K562 (cell line): ENCODE data around the gene RAP2C. TPM values are rescaled to one million over a fixed set of nuclear protein-coding genes. Genes with fewer than 3 reads are reported as not detected.

Experiments
- ATAC-seq: fragments of 200-7000 bp; cut with Tn5 transposase; 3 replicates; pipeline ENCODE4 v1.9.1; 2020; ENCODE audit warnings: moderate library complexity
- BruUV-seq: library from RNA; stranded (reverse); fragments of 400-500 nt; replicated peaks from 2 replicates; lab custom pipeline; 2021; lab: Mats Ljungman, UMichigan
- CTCF ChIA-PET: fragments of 300-600 bp; formaldehyde crosslinking; extraction: SDS; loops from one replicate; lab custom pipeline; 2021; ENCODE audit warnings: low intra/inter-chr PET ratio; lab: Yijun Ruan, JAX
- POLR2A ChIA-PET: fragments of 300-600, 350-650 bp; sonication (Branson Sonifier 250); formaldehyde crosslinking; extraction: SDS; loops from one replicate; lab custom pipeline; 2021; ENCODE audit warnings: antibody characterized with exemption, inconsistent platforms; lab: Yijun Ruan, JAX
- DNase-seq, 4 experiments: peaks; one replicate each; pipeline versions ENCODE4 v3.0.0 to v3.0.0-alpha.2; 2011 to 2018; ENCODE audit warnings: low spot score in 3 of 4, mixed read lengths in 3 of 4; ENCODE audit errors: extremely low read depth in 1 of 4
- FAIRE-seq: peaks from 2 replicates; lab custom pipeline; 2011; peaks lifted over from hg19 to GRCh38; lab: Jason Lieb, UNC
- H2AFZ ChIP-seq: 2 replicates; pipeline ENCODE4 v1.6.0; 2011; ENCODE audit warnings: low read depth, low read length, control low read depth, inconsistent platforms
- H3K27ac ChIP-seq: fragments of 200-600 bp; 3 replicates; pipeline ENCODE4 v1.8.0; 2011; ENCODE audit warnings: low read depth, mild to moderate bottlenecking, control low read depth, inconsistent platforms, low read length, moderate library complexity, mixed read lengths; ENCODE audit errors: extremely low read depth
- H3K27me3 ChIP-seq, 2 experiments: fragments of 300-600 bp in 1 of 2; 2 replicates in 1 of 2; 3 replicates in 1 of 2; pipeline versions ENCODE4 v1.6.0 to v1.8.0; 2011; ENCODE audit warnings: inconsistent platforms in 2 of 2, low read length in 2 of 2, mild to moderate bottlenecking in 1 of 2, mixed read lengths in 1 of 2, moderate library complexity in 1 of 2; ENCODE audit not compliant: control insufficient read depth in 2 of 2, insufficient read depth in 2 of 2
- H3K36me3 ChIP-seq: fragments of 300-600 bp; 3 replicates; pipeline ENCODE4 v1.8.0; 2011; ENCODE audit warnings: mild to moderate bottlenecking, low read length, inconsistent platforms; ENCODE audit not compliant: control insufficient read depth, insufficient read depth
- H3K4me1 ChIP-seq, 2 experiments: fragments of 200-600 bp in 1 of 2; replicated peaks in 1 of 2; 2 replicates in 1 of 2; 3 replicates in 1 of 2; pipeline versions ENCODE4 v1.5.1 to v1.8.0; 2011; ENCODE audit warnings: inconsistent platforms in 2 of 2, low read length in 2 of 2, mild to moderate bottlenecking in 1 of 2, mixed read lengths in 1 of 2, moderate library complexity in 1 of 2; ENCODE audit not compliant: control insufficient read depth in 2 of 2, insufficient read depth in 2 of 2
- H3K4me2 ChIP-seq: 2 replicates; pipeline ENCODE4 v1.6.1; 2011; ENCODE audit warnings: low read length, control low read depth, inconsistent platforms, mixed read lengths; ENCODE audit not compliant: insufficient read depth
- H3K4me3 ChIP-seq: fragments of 200-600 bp; sonication (generic), shearing (Covaris generic); 2 replicates; pipeline ENCODE4 v1.5.1; 2016; ENCODE audit warnings: control low read depth, inconsistent platforms
- H3K79me2 ChIP-seq: fragments of 200-600 bp; 3 replicates; pipeline ENCODE4 v1.8.0; 2011; ENCODE audit warnings: low read length, inconsistent platforms; ENCODE audit not compliant: control insufficient read depth, insufficient read depth
- H3K9ac ChIP-seq, 2 experiments: 2 replicates each; pipeline versions ENCODE4 v1.6.0 to v1.6.1; 2011; ENCODE audit warnings: low read depth in 2 of 2, low read length in 2 of 2, control low read depth in 1 of 2, inconsistent platforms in 1 of 2, mild to moderate bottlenecking in 1 of 2, mixed read lengths in 1 of 2; ENCODE audit not compliant: insufficient read depth in 1 of 2
- H3K9me1 ChIP-seq: one replicate; pipeline ENCODE4 v1.6.0; 2011; ENCODE audit warnings: inconsistent platforms, mild to moderate bottlenecking, low read length, moderate library complexity; ENCODE audit not compliant: control insufficient read depth, insufficient read depth
- H3K9me3 ChIP-seq: replicated peaks from 2 replicates; pipeline ENCODE4 v1.5.1; 2011; ENCODE audit warnings: low read depth, low read length, inconsistent platforms; ENCODE audit not compliant: control insufficient read depth, insufficient read depth
- H4K20me1 ChIP-seq: replicated peaks from 2 replicates; pipeline ENCODE4 v1.6.1; 2011; ENCODE audit warnings: low read length, inconsistent platforms, mixed read lengths; ENCODE audit not compliant: control insufficient read depth, insufficient read depth
- BMI1 ChIP-seq: fragments of 150-350 bp; IDR thresholded peaks from 2 replicates; pipeline ENCODE4 v1.6.1; 2014; ENCODE audit warnings: low read length
- DNMT1 ChIP-seq: fragments of 450-650 bp; IDR thresholded peaks from 2 replicates; pipeline ENCODE4 v1.6.1; 2016; ENCODE audit warnings: antibody characterized with exemption, mild to moderate bottlenecking
- EWSR1 ChIP-seq: fragments of 450-650 bp; IDR thresholded peaks from 2 replicates; pipeline ENCODE4 v1.6.1; 2018; ENCODE audit warnings: borderline replicate concordance, mild to moderate bottlenecking, low read depth, moderate library complexity; ENCODE audit not compliant: partially characterized antibody
- FOSL1 ChIP-seq: fragments of 200-800 bp; sonication (Bioruptor generic); conservative IDR thresholded peaks from 2 replicates; pipeline ENCODE4 v1.6.1; 2016; ENCODE audit warnings: missing genetic modification characterization, missing compliant biosample characterization
- HBP1 ChIP-seq: fragments of 450-650 bp; formaldehyde crosslinking; IDR thresholded peaks from 2 replicates; pipeline ENCODE4 v1.4.0; 2022; ENCODE audit warnings: missing genetic modification characterization
- HSF4 ChIP-seq: fragments of 250-450 bp; sonication (Bioruptor Pico); IDR thresholded peaks from 2 replicates; pipeline ENCODE4 v2.1.2; 2022; ENCODE audit warnings: mild to moderate bottlenecking, moderate library complexity, borderline replicate concordance
- MCM3 ChIP-seq: fragments of 450-650 bp; IDR thresholded peaks from 2 replicates; pipeline ENCODE4 v1.6.1; 2016
- MEF2A ChIP-seq: IDR thresholded peaks from 2 replicates; pipeline ENCODE4 v1.6.1; 2011; ENCODE audit warnings: low read depth, mild to moderate bottlenecking, low read length, moderate library complexity; ENCODE audit not compliant: control insufficient read depth
- NFRKB ChIP-seq: fragments of 450-650 bp; IDR thresholded peaks from 2 replicates; pipeline ENCODE4 v1.6.1; 2016; ENCODE audit warnings: low read depth
- PCBP2 ChIP-seq: fragments of 200-400 bp; formaldehyde crosslinking; IDR thresholded peaks from 2 replicates; pipeline ENCODE4 v1.6.1; 2018; ENCODE audit warnings: low read length, low read depth, mild to moderate bottlenecking, moderate library complexity; ENCODE audit not compliant: poor library complexity, severe bottlenecking
- TFAP4 ChIP-seq: sonication (generic); formaldehyde crosslinking; IDR thresholded peaks from 2 replicates; pipeline ENCODE4 v1.8.0; 2022; ENCODE audit warnings: missing genetic modification reagents, mild to moderate bottlenecking, moderate library complexity, borderline replicate concordance
- ZNF212 ChIP-seq: fragments of 450-650 bp; formaldehyde crosslinking; IDR thresholded peaks from 2 replicates; pipeline ENCODE4 v1.4.0; 2020; ENCODE audit warnings: mild to moderate bottlenecking
- ZNF324 ChIP-seq: fragments of 250-450 bp; sonication (Bioruptor Pico); IDR thresholded peaks from 2 replicates; pipeline ENCODE4 v1.4.0; 2020; ENCODE audit warnings: mild to moderate bottlenecking
- WGBS: fragments of 100-300 bp; shearing (Covaris generic); methylation state at CpG from one replicate; pipeline ENCODE4 v1.1.6; 2016; ENCODE audit warnings: low coverage, mixed read lengths; ENCODE audit not compliant: insufficient coverage; ENCODE audit errors: missing lambda C conversion rate; 5-methylcytosine and 5-hydroxymethylcytosine counted together
- in situ Hi-C: fragments of 300-500 bp; cut with MboI; formaldehyde crosslinking; loops from 4 replicates; pipeline ENCODE4 v1.15.0; 2018; ENCODE audit warnings: inconsistent platforms, mixed read lengths
- intact Hi-C: fragments of 100-400 bp; cut with micrococcal nuclease; formaldehyde crosslinking; loops from 2 replicates; pipeline ENCODE4 v1.14.2; 2022
- polyA plus RNA-seq, 8 experiments: library from polyadenylated mRNA; depleted of rRNA in 4 of 8; stranded (reverse) in 5 of 8; unstranded in 3 of 8; fragments of >200 nt; fragmentation: Nextera tagmentation in 2 of 8; fragmentation: Illumina TruSeq in 1 of 8; extraction: Ambion mirVana in 2 of 8; extraction: Trizol in 1 of 8; gene quantifications; 2 replicates each; pipeline versions ENCODE4 v1.2.1 to v1.2.3, GENCODE V29; 2011 to 2014; ENCODE audit warnings: inconsistent platforms in 1 of 8, missing spikeins in 1 of 8
- total RNA-seq, 7 experiments: library from RNA; depleted of rRNA in 6 of 7; stranded (reverse); fragments of >200 nt in 6 of 7; fragmentation: Illumina TruSeq in 2 of 7; extraction: Trizol in 2 of 7; gene quantifications; 2 replicates each; pipeline versions ENCODE4 v1.2.1 to v1.2.3, GENCODE V29; 2011 to 2021; ENCODE audit warnings: low replicate concordance in 1 of 7
- TF ChIP-seq, protein P1 (sequence below): sonication (generic); formaldehyde crosslinking; IDR thresholded peaks from 2 replicates; pipeline ENCODE4 v1.8.0; 2022; ENCODE audit warnings: mild to moderate bottlenecking, missing genetic modification reagents

The RAP2C gene
- total and polyA plus RNA-seq, 9 of the 15 experiments (the other 6 are each of a cell fraction or from before 2014, with no cell fraction given): 7.8 to 28.6 (median 18.6) TPM

- TF ChIP-seq BMI1 (no peak), HSF4 (CRISPR knock-in tag) (no peak)
Measured at GRCh38 chrX:132216283-132216682, 3.0 kb downstream of the RAP2C start (continued).

DNA sequence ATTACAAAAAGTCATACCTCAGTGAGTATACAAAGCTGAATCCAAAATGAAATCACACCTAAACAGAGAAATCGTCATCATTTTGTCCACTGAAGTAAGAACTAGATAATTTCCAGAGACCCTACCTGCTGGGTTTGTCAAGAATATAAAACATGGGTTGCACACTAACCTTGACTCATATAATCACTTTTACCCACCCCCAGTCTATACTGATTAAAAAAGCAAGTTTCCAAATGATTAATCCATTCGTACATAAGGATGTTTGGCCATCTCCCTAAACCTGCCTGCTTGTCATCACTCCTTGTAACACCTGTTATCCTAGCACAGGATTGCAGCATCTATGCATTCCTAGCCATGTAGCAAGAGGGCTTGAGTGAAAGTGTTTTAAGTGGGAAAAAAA, 4.7 kb downstream of the RAP2C start:
- Histone ChIP-seq H3K4me3 (no peak overlapping the region), H3K4me1 (peaks cover 0 to 4% of the 10 kb centered on the region in 2 experiments; a peak in 2 of 5 replicates), H3K9ac (no peak overlapping the region), H3K27ac (no peak overlapping the region), H3K9me1 (no peaks in the 10 kb centered on the region), H3K27me3 (no peaks in the 10 kb centered on the region), H4K20me1 (no peaks in the 10 kb centered on the region), H3K4me2 (no peak overlapping the region), H3K9me3 (no peaks in the 10 kb centered on the region), H3K36me3 (peaks cover 49% of the 10 kb centered on the region), H3K79me2 (peaks cover 70% of the 10 kb centered on the region), H2AFZ (no peak overlapping the region)
- intact Hi-C loops: no loop called here
- FAIRE-seq (no peak), ATAC-seq (no peak), DNase-seq (no peak)
- in situ Hi-C loops: loop anchor here (10.0 kb wide), 1 partner anchor 130 kb away; no protein-coding TSS in a partner anchor
- CTCF ChIA-PET: no interaction called here
- POLR2A ChIA-PET: no interaction called here
- 60% methylated on average over 2 of the region's 2 CpGs for WGBS
- no TSS peak for BruUV-seq
- TF ChIP-seq MCM3: no peak
- no peak for TF ChIP-seq NFRKB
- TF ChIP-seq TFAP4 (CRISPR knock-in tag): no peak
- TF ChIP-seq FOSL1: no peak
- TF ChIP-seq HBP1: no peak
- no peak for TF ChIP-seq DNMT1
- TF ChIP-seq EWSR1: no peak
- TF ChIP-seq, protein P1, sequence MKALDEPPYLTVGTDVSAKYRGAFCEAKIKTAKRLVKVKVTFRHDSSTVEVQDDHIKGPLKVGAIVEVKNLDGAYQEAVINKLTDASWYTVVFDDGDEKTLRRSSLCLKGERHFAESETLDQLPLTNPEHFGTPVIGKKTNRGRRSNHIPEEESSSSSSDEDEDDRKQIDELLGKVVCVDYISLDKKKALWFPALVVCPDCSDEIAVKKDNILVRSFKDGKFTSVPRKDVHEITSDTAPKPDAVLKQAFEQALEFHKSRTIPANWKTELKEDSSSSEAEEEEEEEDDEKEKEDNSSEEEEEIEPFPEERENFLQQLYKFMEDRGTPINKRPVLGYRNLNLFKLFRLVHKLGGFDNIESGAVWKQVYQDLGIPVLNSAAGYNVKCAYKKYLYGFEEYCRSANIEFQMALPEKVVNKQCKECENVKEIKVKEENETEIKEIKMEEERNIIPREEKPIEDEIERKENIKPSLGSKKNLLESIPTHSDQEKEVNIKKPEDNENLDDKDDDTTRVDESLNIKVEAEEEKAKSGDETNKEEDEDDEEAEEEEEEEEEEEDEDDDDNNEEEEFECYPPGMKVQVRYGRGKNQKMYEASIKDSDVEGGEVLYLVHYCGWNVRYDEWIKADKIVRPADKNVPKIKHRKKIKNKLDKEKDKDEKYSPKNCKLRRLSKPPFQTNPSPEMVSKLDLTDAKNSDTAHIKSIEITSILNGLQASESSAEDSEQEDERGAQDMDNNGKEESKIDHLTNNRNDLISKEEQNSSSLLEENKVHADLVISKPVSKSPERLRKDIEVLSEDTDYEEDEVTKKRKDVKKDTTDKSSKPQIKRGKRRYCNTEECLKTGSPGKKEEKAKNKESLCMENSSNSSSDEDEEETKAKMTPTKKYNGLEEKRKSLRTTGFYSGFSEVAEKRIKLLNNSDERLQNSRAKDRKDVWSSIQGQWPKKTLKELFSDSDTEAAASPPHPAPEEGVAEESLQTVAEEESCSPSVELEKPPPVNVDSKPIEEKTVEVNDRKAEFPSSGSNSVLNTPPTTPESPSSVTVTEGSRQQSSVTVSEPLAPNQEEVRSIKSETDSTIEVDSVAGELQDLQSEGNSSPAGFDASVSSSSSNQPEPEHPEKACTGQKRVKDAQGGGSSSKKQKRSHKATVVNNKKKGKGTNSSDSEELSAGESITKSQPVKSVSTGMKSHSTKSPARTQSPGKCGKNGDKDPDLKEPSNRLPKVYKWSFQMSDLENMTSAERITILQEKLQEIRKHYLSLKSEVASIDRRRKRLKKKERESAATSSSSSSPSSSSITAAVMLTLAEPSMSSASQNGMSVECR (CRISPR knock-in tag): no peak
- TF ChIP-seq ZNF212 (CRISPR knock-in tag): no peak
- TF ChIP-seq MEF2A: no peak
- TF ChIP-seq PCBP2: no peak
- no peak for TF ChIP-seq ZNF324 (CRISPR knock-in tag)
